GM12874 (cell line): ENCODE data around the gene LAIR2.

Source experiments
- TF ChIP-seq, protein P1 (sequence below): IDR thresholded peaks from 2 replicates; pipeline ENCODE4 v1.5.1; 2011; ENCODE audit warnings: low read depth, mild to moderate bottlenecking, control low read depth, low read length, moderate library complexity; ENCODE audit not compliant: insufficient read depth

The LAIR2 gene

DNA sequence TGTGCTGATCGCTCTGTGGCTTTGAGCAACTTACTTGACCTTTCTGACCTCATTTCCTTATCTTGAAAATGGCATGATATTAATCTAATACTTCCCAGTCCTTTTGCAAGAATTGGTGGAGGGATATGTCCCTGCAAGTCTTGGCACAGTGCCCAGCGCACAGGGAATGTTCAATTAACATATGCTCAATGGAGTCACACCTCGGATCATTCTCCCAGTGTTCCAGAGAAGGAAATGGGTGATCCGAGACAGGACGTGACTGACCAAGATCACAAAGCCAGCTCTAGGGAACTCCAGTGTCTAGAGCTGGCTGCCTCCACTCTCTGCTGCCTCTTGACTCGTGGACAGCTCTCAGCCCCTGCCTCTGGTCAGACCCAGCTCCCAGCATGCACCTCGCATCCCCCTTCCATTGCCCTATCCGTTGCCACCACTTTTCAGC, 33.1 kb upstream of the LAIR2 start:
- TF ChIP-seq, protein P1, sequence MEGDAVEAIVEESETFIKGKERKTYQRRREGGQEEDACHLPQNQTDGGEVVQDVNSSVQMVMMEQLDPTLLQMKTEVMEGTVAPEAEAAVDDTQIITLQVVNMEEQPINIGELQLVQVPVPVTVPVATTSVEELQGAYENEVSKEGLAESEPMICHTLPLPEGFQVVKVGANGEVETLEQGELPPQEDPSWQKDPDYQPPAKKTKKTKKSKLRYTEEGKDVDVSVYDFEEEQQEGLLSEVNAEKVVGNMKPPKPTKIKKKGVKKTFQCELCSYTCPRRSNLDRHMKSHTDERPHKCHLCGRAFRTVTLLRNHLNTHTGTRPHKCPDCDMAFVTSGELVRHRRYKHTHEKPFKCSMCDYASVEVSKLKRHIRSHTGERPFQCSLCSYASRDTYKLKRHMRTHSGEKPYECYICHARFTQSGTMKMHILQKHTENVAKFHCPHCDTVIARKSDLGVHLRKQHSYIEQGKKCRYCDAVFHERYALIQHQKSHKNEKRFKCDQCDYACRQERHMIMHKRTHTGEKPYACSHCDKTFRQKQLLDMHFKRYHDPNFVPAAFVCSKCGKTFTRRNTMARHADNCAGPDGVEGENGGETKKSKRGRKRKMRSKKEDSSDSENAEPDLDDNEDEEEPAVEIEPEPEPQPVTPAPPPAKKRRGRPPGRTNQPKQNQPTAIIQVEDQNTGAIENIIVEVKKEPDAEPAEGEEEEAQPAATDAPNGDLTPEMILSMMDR: no peak

GRCh38 chr19:54470276-54470887, 32.2 kb upstream of the LAIR2 start:
- TF ChIP-seq, protein P1: no peak

DNA sequence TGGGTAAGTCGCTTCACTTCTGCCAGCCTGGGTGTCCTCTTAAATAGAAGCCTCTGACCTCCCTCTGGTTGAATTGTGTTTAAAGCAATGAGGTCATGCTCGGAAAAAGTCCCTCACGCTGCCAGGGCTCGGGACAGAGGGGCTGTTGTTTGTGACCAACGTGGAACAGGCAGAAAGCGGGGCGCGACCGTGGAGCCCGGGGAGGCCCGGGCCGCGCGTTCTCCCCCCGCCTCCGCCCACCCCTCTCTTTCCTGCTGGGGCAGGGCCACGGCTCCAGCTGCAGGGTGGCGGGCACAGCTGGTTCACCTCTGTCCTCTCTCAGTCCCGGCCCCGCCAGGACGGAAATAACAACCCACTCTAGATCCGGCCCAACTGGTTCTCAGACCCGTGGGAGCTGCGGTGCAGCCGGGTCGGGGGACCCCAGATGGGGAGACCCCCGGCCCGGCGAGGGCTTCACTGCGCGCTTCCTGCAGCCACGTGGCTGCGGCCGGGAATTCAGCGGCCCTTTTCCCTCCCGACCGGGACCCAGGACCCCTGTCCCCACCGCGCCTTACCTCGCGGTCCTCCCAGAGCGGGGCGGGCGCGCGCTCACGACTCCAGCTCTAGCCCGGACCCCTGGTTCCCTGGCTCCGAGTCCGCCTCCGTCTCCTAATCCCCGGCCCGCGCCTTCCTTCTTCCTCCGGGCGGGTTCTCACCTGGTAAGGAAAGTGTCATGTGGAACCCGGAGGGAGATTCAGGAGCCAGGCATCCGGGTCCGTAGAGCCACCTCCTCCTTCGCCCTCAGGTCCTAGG, 31.4 kb upstream of the LAIR2 start:
- TF ChIP-seq, protein P1: no peak

DNA sequence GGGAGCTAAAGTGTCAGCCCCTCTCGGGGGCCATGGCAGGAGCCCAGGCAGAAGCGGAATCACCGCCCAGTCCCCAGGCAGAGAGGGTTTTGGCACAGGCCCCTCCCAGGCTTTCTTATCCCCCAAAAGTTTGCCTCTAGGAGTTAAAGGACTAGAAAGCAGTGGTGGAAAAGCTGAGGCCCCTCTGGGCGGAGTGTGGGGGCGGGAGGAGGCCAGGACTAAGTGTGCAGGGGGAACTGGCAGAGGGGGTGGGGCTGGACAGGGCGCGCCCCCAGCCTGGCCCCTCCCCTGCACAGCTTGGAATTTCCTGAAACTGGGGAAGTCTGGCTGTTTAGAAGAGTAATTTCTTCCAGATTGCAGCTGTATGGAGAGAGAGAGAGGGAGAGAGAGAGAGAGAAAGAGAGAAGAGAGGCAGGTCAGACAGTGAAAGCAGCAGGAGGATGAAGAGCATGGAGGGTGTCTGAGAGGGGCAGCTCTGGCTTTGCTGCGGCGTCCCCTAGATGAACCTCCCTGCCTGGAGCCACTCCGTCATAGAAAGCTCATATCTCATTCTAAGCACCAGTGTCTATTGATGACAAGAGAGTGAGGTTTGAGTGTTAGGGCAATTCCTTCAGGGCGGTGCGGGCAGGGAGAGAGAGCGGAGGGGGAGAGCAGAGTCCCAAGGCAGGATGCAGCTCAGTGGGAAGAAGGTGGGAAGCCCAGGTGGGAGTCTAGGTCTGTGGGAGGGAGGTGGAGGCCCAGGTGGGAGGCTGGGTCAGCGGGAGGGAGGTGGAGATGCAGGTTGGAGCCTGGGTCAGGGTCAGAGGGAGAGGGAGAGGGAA, 29.4 kb upstream of the LAIR2 start, which contains the start of gene CDC42EP5:
CDC42EP5 (minus strand) TSS at position 226 of the 821 bp plus-strand sequence. CDS start 7,749 bp downstream, outside the sequence.
- TF ChIP-seq, protein P1: no peak

DNA sequence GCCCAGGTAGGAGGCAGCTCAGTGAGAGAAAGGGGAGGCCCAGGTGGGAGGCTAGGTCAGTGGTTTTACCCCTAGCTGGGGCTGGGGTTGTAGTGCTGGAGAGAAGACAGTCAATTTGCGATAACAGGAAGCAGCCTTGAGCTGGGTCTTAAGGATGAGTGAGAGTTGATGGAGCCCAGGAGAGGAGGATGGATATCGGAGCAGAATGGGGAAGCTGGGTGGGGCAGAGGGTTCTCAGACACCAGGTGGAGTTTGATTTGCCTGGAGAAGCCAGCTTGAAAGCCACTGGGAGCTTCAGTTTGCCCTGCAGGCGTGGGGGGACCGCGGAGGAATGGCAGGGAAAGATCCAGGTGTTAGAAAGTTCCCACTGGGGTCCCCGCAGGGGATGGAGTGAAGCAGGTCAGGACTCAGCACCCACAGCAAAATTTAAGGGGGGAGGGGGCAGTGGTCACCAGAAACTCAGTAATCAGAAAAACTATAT, 28.7 kb upstream of the LAIR2 start:
- TF ChIP-seq, protein P1: no peak

GRCh38 chr19:54475706-54476105, 26.9 kb upstream of the LAIR2 start:
- TF ChIP-seq, protein P1: no peak

DNA sequence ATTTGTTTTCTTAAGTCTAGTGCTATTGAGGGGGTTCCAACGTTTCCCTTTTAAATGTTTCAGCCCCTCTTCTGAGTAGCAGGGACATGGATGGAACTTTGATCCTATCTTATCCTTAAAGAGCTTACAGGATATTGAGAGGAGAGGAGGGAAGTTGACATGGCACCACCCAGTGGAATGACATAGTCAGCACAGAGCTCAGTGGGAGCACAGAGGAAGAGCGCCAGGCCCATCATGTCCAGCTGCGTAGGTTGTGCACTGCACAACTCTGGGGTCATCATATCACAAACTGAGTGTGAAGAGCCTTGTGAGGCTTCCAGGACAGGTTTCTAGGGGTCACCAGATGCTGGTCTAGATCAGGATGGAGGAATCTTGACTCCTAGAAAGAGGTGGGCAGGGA, 25.0 kb upstream of the LAIR2 start:
- TF ChIP-seq, protein P1: no peak
